Activated T-cell treated with anti-CD3 and anti-CD28 coated beads for 1 hour (primary cell): Measurements from ENCODE around the gene RNF149.

ENCODE experiments used
- DNase-seq: peaks from one replicate; pipeline ENCODE4 v3.0.0-alpha.2; 2020; ENCODE audit warnings: low read depth

The RNF149 gene

DNA sequence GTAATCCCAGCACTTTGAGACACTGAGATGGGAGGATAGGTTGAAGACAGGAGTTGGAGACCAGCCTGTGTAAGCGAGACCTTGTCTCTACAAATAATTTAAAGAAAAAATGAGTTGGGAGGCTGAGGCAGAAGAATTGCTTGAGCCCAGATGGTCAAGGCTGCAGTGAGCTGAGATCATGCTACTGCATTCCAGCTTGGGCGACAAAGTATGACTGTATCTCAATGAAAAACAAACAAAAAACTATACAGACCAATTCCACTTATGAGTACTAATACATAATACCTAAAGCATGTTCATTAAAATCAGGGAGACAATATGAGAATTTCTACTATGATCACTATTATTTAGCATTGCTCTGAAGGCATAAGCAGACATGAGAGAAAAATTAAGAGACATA lies 12.6 kb downstream of the RNF149 start:
- no peak for DNase-seq

DNA sequence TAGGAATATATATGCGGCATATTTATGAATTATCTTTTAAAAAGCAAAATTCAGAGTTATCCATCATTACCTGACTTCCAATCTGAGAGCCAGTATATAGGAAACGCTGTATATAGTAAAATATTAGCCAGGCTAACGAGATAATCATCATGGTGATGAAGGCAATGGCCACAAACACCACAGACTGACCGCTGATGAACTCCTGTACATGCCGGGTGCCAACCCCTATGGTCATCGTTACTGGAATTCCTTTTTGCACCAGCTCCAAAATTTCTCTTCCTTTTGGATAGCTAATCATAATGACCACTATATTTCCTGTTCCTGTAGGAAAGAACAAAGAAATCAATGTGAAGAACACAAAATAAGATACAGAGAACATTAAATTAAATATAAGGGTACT lies 13.6 kb downstream of the RNF149 start:
- DNase-seq: no peak

DNA sequence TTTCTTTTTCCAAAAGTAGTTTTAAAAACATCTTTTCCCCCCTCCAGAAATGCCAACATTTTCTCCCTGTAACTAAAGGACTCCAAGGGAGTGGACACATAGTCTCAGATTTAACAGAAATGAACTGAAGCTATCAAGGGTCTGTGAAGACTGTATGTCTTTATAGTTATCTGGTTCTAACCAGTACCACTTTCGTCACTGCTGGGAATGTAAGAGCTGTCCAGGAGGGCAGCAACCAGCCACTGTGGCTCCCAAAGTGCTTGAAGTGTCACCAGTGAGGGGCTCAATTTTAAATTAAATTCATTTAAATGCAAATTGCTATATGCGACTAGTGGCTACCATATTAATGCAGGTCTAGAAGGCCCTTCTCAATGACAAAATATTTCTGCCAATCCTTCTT lies 15.0 kb downstream of the RNF149 start:
- no peak for DNase-seq

DNA sequence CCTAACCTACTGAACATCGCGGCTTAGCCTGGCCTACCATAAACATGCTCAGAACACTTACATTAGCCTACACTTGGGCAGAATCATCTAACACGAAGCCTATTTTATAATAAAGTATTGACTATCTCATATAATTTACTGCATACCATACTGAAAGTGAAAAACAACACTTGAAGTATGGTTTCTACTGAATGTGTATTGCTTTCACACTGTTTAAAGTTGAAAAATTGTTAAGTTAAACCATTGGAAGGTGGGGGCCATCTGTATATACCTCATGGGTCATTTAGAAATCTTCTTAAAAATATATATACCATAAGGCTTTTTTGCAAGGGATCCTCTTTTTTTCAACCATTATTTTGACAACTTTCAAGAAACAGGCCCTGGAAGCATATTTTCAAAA lies 16.5 kb downstream of the RNF149 start:
- DNase-seq: no peak

DNA sequence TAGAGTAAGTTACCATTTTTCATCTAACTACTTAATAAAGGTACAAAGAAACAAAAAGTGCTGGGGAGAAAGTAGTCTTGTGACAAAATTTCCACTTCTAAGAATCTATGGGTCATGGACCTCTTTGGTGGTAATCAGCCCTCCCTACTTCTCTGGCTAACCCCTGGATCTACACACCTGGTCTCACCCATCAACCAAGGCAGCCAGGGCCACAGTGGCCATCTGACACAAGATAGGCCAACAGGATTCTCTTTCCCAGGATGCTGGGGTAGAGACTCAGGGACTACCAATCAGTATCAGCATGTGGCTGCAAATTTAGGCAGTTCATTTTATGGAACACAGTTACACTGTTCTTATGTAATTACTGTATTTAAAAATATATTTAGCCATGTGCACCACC lies 17.8 kb downstream of the RNF149 start:
- DNase-seq: no peak

DNA sequence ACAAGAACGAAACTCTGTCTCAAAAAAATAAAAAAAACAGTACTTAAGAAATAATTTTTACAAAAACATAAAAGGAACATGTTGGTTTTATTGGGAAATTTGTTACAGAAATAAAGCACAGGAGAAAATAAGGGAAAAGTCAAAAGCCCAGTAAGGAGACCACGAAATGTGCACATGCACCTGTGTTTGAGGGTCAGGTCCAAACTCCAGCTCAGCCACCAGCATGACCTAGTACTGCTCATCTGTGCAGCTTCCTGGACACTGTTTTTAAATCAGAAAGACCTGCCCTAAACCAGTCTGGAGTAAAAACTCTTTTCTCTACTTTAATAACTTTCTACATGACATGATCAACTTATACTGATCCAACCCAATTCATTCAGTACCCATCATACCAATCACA lies 21.2 kb downstream of the RNF149 start:
- DNase-seq: no peak

DNA sequence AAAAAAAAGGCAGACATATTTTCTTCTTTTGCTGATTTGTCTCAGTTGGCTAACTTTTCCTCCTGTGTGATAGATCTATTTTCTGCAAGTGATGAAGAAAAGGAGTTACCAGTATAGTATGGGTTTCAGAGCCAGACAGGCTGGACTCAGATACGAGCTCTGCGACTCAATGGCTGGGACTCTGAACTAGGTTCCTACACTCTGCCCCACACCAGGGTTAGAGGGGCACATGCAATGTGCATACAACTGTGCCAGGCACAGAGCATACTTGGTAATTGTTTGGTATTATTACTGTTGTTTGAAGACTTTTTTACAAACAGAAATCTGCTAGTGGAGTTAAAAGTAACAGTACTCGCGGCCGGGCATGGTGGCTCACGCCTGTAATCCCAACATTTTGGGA lies 21.8 kb downstream of the RNF149 start:
- no peak for DNase-seq

DNA sequence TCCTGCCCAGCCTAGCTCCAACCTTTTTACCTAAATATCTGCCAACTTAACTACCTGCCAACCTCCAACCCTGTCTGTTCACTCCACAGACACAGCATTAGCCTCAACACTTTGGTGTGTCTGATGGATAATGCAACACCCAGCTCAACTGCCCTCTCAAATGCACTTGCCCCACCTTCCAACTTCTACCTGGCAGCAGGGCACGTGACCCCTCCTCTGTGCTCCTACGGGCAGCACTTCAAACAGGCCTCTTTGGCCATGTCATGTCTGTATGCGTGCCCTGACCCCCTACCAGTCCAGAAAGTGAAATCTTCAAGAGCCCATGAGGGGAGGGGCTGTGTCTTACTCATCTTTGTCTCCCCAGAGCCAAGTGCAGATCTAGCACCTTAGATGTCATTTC lies 25.5 kb downstream of the RNF149 start:
- no peak for DNase-seq

DNA sequence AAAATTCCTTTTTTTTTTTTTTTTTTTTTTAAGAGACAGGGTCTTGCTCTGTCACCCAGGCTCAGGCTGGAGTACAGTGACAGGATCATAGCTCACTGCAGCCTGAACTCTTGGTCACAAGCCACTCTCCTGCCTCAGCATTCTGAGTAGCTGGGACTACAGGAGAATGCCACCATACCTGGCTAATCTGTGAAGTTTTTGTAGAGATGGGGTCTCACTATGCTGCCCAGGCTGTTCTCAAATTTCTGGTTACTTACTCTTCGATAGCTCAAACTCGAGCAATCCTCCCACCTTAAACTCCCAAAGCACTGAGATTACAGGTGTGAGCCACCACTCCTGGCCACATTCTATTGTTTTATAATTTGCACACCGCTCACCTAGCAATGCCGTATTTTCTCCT lies 27.0 kb downstream of the RNF149 start:
- DNase-seq: no peak

DNA sequence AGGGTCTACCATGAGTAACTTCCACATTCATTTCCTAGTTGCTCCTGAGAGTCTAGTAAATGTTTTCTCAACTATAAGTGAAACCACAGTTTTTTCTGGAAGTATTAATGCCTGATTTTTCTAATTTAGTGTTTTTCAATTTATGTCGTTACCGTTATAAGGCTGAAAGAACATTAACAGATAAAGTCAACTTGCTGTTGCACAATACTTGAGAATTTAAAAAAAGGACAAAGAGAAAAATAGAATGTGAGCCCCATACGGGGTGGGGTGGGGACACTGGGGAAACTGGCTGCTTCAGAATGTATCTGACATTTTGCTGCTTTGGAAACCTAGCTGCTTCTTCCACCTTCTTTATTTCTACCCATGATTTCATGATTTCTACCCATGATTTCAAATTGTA lies 29.6 kb downstream of the RNF149 start:
- no peak for DNase-seq

DNA sequence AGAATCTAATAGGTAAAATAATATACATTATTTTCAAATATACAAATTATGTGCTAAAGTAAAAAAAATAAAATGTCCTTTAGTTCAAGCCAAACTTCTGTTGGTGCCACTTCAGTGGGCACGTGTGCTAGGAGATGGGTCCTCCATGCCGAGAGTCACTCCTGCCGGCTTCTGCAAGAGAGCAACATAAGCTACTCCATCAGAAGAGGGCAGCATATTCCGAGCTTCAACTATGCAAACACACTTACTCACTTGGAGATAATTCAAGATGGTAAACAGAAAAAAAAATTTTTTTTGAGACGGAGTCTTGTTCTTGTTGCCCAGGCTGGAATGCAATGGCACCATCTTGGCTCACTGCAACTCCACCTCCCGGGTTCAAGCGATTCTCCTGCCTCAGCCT lies 31.4 kb downstream of the RNF149 start:
- no peak for DNase-seq

DNA sequence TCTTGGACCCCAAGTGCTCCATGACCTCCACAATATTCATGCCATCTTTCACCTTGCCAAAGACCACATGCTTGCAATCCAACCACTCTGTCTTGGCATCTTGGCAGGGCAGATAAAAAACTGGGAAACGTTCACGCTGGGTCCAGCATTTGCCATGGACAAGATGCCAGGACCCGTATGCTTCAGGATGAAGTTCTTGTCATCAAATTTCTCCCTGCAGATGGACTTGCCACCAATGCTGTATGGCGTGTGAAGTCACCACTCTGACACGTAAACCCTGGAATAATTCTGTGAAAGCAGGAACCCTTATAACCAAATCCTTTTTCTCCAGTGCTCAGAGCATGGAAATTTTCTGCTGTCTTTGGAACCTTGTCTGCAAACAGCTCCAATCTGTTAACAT lies 34.4 kb downstream of the RNF149 start:
- DNase-seq: no peak

DNA sequence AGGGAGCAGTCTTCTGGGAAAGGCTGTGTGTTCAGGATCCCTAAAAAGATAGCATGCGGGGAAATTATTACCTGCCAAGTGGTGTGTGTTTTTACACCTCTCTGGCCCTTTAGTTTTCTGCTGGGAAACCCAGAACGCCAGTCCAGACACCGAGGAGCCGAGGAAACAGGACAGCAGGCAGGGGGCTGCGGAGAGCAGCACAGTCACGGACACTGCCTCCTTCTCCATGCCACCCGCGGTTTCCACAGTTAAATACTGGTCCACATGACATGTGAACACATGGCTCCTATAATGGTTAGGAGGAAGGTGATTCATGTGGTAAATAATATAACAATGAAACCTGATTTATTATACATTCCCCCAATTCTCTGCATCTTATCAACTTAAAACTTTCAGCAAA lies 35.4 kb downstream of the RNF149 start:
- DNase-seq: no peak

DNA sequence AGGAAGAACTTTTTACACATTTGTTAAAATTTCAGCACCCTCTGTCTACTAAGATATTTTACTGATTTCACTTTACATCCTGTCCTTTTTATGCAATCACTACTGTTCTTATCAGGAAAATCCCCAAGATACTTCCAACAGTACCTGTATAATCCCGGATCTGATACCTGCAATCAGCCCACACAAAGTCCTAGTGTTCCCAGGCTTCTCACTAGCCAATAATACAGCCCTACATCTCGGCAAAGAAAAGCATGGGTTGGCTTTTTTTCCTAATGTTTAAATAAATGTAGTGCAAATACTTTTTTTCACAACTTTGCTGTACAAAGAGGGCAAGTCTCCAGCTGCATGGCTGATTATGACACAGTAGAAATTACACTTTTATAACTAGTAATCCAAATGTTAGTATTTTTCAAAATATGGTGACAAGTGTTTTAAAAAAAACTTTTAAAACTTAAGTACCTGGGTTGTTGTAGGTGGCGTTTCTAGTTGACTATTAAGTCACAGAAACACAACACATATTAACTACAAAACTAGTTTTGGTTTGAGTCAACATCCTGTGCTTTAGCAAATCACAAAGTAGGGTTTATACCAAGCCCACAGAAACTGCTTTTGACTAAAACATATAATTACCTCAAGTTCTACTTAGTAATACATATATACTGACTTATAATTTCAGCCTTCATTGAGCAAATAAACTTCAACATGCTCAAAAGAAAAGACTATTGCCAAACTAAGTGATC lies 36.3 kb downstream of the RNF149 start:
- no peak for DNase-seq

DNA sequence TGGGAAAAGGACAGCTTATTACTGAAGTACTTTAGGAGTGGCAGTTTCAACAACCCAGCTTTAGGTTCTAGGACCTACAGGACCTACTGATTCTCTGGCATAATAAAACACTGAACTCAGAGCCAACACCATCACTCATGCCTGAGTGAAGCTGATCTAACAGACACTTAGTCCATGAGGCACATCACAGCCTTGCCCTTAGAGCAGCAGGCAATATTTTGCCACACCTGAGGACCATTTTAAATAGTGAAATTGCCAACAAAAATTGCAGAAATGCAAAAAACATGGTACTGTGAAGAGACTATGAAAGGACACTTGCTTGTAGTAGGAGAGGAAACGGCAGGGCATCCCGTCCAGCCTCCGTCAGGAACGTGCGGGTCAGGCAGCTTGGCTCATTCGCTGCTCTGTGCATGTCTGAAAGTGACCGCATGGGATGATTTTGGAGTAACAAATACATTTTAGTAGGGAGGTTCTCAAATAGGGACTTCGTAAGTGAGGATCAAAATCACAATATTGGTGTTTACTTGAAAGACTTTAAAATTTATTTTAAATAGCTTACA lies 37.7 kb downstream of the RNF149 start:
- DNase-seq: no peak

DNA sequence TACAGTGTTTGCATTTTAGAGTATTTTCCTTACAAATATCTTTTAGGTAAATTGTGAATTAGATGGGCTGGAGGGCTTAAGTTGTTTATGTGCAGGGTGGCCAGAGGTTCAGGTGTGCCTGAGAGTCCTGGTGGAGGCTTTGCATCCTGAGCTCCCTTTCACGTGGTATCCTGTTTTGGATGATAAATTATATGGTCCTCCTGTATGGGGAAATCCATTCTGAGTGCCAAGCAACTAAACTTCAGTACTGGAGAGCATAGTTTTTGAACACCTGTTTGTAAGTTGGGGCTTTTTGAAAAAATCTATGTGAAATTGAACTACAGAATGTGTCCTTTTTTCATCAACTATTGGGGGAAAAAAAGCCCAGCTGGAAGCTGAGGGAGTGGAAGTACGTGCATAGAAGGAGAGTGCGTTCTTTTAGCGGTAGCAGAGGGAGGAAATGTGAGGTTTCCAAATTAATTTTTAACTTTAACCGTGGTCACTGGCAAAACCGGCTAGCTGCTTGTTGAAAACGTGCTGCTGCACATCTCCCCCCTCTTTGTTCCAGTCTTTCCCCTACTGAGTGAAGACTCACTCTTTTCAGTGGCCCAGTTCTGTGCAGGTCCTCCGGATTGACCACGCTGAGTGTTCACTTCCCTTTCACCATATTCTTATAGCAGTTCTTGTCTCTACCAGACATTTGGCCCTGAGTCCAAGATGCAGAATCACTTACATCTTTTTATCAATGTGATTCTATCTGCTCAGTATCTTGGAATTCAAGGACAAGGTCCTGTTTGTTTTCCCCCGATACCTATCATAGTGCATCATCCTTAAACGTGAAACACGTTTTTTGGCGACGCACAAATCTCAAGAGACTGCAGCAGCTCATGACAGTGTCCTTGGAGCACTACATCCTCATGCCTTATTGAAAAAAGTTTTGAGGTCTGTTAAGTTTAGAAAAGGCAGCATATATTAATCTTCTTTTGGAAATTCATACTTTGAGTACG lies 40.5 kb downstream of the RNF149 start:
- no peak for DNase-seq

DNA sequence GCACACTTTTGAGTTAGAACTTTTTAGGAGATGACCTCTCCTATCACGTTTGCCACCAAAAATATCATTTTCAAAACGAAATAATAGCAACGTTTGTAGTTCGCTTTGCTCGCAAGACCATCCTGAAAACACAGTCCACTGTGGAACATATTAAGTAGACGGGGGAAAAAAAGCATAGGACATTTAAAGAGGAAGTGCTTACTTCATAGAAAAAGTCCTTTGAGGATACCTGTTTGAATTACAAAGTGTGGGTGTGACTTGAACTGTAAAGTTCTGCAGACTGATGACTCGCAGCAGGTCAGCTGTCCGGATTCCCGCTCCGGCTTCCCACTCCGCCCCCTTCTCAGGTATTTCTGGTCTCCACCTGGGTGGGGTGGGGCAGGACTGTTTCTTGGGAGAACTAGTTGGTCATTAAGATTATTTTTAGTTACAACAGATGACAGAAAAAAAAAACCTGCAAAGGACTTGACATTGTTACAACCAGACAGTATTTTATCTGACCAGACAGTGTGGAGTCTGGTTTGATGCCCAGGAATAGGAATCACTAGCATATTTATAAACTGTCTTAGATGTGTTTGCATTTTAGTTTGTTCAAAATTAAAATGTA lies 42.5 kb downstream of the RNF149 start:
- no peak for DNase-seq

DNA sequence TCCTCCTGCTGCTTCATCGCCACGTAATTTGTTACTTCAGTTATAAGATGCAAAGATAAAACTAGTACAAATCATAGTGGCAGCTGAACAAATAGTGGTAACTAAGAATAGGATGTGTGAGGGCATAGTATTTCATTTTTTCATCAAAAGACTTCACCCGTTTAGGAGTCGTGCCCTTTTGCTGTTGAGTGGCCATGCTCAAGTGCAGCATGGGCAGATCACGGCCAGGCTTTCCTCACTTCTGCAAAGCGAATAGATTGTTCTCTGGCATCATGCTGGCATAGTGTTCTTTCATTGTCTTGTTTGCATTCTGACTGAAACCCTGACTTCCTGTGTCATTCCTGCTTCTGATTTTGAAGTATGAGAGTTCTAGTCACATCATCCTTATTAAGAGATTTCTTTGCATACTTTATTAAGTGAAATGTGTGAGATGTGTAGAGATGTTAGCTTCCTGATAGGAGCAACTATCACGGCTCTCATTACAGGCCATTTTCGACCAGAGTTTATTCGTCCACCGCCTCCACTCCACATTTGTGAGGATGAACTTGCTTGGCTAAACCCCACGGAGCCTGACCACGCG lies 44.1 kb downstream of the RNF149 start:
- DNase-seq: no peak

DNA sequence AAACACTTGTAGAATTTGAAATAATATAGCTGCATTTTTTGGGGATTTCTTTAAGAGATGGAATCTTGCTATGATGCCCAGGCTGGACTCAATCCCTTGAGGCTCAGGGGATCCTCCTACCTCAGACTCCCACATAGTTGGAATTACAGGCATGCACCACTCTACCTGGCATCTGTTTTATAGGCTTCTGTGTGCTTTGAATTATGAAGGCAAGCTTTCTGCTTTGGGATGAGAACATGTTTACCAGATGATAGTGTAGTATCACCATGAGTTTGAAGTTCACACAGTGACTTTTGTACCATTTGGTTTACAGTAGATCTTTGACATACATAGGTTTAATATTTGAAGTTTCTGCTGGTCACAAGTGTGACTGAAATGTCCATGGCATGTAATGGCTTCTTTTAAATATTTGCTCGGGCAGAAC lies 45.1 kb downstream of the RNF149 start:
- DNase-seq: no peak

DNA sequence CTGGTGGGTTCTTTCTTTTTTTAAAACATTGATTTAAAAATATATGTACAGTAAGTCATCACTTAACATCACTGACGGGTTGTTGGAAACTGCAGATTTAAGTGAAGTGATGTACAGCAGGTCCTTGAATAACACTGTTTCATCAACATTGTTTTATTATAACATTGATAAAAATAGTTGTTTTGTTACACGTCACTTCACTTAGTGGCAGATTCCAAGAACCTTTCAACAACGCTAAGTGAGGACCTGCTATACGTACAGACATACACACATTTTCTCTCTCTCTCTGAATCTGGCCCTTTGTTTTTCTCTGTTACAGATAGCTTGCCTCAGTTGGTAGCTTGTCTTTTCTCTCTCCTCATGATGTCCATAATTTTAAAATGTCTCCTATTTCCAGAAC lies 46.4 kb downstream of the RNF149 start:
- DNase-seq: no peak

DNA sequence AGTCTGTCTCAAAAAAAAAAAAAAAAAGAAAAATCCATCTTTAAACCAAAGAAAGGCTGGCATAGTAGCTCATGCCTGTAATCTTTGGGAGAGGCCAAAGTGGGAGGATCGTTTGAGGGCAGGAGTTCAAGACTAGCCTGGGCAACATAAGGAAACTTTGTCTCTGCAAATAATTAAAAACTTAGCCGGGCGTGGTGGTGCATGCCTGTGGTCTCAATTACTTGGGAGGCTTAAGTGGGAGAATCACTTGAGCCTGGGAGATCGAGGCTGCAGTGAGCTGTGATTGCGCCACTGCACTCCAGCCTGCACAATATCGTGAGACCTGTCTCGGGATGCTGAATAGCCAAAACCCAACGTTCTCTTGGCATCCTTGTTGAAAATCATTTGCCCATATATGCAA lies 49.7 kb downstream of the RNF149 start:
- no peak for DNase-seq

DNA sequence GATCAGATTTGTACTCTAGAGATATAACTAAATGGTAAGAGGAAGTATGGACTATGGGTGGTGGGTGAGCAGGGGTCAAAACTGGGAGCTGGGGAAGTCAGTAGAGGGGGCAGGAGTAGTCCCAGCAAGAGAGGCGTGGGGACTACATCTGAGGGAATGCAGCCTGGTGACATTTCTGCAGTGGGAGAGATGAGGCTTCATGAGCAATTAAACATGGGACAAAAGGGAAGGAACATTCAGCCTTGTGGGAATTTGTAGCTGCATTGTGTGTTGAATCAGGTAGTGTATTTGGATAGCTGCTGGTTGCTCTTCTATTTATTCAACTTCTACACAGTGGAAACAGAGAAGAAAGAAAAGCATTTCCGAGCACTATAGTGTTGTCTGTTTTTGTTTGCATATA lies 52.2 kb downstream of the RNF149 start:
- no peak for DNase-seq
